C4-2B (cell line): ENCODE measurements around the gene INO80C.
"Not testable (repeated sequence)": the region's sequence is repeated elsewhere in the genome, so short reads cannot be mapped to it uniquely, and the experiment has no call there.

ENCODE experiments used
- H3K27ac ChIP-seq: fragments of 450-650 bp; 2 replicates; pipeline ENCODE4 v1.5.1; 2017
- CTCF ChIP-seq: fragments of 450-650 bp; conservative IDR thresholded peaks from 2 replicates; pipeline ENCODE4 v1.5.1; 2017; ENCODE audit warnings: mild to moderate bottlenecking
- ZFX ChIP-seq: fragments of 450-650 bp; IDR thresholded peaks from 2 replicates; pipeline ENCODE4 v1.6.1; 2017

INO80C gene

GRCh38 chr18:35458677-35459441 is 38.9 kb downstream of the INO80C start:
- no peak overlapping the region for H3K27ac ChIP-seq
- no peak for TF ChIP-seq ZFX
- no peak for TF ChIP-seq CTCF

GRCh38 chr18:35458271-35458670 is 39.5 kb downstream of the INO80C start:
- no peak overlapping the region for H3K27ac ChIP-seq
- TF ChIP-seq CTCF = no peak
- TF ChIP-seq ZFX = no peak

GRCh38 chr18:35457140-35457704 is 40.5 kb downstream of the INO80C start:
- H3K27ac ChIP-seq = no peak overlapping the region
- TF ChIP-seq CTCF (no peak), ZFX (no peak)

GRCh38 chr18:35455926-35456763 is 41.6 kb downstream of the INO80C start:
- no peak overlapping the region for H3K27ac ChIP-seq

GRCh38 chr18:35454803-35455202 is 43.0 kb downstream of the INO80C start:
- H3K27ac ChIP-seq = no peak overlapping the region
- no peak for TF ChIP-seq ZFX
- no peak for TF ChIP-seq CTCF

More at GRCh38 chr18:35455926-35456763, 41.6 kb downstream of the INO80C start:
- TF ChIP-seq CTCF (no peak), ZFX (no peak)

- not testable (repeated sequence) for H3K27ac ChIP-seq
These were observed 44.7 kb downstream of the INO80C start for GRCh38 chr18:35453065-35453464.

- no peak overlapping the region for H3K27ac ChIP-seq
These were observed 45.8 kb downstream of the INO80C start for GRCh38 chr18:35451916-35452315.

More at GRCh38 chr18:35451916-35452315, 45.8 kb downstream of the INO80C start:
- no peak for TF ChIP-seq ZFX
- TF ChIP-seq CTCF = no peak
